HL-60 (cell line): Measurements from ENCODE around the gene IFNE.

ENCODE experiments used
- POLR2AphosphoS5 ChIP-seq: IDR thresholded peaks from 2 replicates; pipeline ENCODE4 v1.6.1; 2012; ENCODE audit warnings: low read depth
- TF ChIP-seq, protein P1 (sequence below): IDR thresholded peaks from one replicate; pipeline ENCODE4 v1.5.1; 2011; ENCODE audit warnings: low read length, control low read depth, inconsistent platforms; ENCODE audit not compliant: insufficient read depth
- TF ChIP-seq, protein P2 (sequence below): IDR thresholded peaks from 2 replicates; pipeline ENCODE4 v1.6.1; 2012; ENCODE audit warnings: low read depth; ENCODE audit not compliant: insufficient replicate concordance

DNA sequence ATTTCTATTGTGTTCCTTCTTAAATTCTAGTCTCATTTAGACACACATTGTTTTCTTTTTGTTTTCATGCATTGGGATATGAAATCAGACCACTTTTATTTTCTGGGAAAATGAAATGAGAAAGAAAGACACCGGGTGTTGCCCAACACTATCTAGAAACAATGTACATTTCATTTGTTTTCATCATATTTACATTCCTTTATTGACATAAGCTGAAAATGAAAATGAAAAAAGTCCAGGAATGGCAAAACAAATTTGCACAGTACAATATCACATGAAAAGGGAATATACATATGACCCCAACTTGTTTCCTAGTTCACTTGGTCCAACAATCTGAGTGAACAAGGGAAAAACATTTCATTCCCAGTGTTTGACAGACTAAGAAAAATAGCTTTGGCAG, 20.7 kb downstream of the IFNE start:
- TF ChIP-seq, protein P1, sequence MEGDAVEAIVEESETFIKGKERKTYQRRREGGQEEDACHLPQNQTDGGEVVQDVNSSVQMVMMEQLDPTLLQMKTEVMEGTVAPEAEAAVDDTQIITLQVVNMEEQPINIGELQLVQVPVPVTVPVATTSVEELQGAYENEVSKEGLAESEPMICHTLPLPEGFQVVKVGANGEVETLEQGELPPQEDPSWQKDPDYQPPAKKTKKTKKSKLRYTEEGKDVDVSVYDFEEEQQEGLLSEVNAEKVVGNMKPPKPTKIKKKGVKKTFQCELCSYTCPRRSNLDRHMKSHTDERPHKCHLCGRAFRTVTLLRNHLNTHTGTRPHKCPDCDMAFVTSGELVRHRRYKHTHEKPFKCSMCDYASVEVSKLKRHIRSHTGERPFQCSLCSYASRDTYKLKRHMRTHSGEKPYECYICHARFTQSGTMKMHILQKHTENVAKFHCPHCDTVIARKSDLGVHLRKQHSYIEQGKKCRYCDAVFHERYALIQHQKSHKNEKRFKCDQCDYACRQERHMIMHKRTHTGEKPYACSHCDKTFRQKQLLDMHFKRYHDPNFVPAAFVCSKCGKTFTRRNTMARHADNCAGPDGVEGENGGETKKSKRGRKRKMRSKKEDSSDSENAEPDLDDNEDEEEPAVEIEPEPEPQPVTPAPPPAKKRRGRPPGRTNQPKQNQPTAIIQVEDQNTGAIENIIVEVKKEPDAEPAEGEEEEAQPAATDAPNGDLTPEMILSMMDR, result no peak
- TF ChIP-seq, protein P2, sequence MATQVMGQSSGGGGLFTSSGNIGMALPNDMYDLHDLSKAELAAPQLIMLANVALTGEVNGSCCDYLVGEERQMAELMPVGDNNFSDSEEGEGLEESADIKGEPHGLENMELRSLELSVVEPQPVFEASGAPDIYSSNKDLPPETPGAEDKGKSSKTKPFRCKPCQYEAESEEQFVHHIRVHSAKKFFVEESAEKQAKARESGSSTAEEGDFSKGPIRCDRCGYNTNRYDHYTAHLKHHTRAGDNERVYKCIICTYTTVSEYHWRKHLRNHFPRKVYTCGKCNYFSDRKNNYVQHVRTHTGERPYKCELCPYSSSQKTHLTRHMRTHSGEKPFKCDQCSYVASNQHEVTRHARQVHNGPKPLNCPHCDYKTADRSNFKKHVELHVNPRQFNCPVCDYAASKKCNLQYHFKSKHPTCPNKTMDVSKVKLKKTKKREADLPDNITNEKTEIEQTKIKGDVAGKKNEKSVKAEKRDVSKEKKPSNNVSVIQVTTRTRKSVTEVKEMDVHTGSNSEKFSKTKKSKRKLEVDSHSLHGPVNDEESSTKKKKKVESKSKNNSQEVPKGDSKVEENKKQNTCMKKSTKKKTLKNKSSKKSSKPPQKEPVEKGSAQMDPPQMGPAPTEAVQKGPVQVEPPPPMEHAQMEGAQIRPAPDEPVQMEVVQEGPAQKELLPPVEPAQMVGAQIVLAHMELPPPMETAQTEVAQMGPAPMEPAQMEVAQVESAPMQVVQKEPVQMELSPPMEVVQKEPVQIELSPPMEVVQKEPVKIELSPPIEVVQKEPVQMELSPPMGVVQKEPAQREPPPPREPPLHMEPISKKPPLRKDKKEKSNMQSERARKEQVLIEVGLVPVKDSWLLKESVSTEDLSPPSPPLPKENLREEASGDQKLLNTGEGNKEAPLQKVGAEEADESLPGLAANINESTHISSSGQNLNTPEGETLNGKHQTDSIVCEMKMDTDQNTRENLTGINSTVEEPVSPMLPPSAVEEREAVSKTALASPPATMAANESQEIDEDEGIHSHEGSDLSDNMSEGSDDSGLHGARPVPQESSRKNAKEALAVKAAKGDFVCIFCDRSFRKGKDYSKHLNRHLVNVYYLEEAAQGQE, result no peak
- TF ChIP-seq POLR2AphosphoS5, result no peak
